ENCODE measurements around the gene TNS3. TPM values are rescaled to one million over a fixed set of nuclear protein-coding genes. Genes with fewer than 3 reads are reported as not detected.

Gene TNS3
- total RNA-seq, 1 experiment from 2014 or later = 9.5 TPM

DNA sequence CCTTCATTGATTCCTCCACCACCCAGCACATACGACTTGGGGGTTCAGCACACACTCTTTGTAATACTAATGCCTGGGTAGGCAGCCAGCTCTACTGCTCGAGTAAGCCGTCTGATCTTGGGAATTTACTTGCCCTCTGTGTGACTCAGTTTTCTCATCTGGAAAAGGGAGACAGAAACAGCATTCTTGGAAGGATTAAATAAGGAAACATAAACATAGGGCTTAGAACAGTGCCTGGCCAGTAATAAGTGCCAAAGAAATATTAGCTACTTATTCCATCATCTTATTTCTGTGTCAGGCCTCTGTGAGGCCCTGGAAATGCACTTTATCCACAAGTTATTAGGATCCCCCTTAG, 130.1 kb downstream of the TNS3 start:
- Histone ChIP-seq H4K8ac (replicated peaks; ENCODE audit: insufficient read length, low read depth, low read length) (no peak overlapping the region), H3K4me2 (ENCODE audit: insufficient read depth, insufficient read length, low read length) (no peak overlapping the region), H2BK15ac (ENCODE audit: low read depth, low read length) (no peak overlapping the region), H2AFZ (ENCODE audit: low read length) (no peak overlapping the region), H2BK20ac (ENCODE audit: low read depth, low read length, poor library complexity, severe bottlenecking) (no peak overlapping the region), H3K79me1 (ENCODE audit: insufficient read depth, low read depth, low read length, poor library complexity, severe bottlenecking) (no peaks in the 10 kb centered on the region), H3K4ac (ENCODE audit: low read depth, low read length) (no peak overlapping the region), H2BK12ac (ENCODE audit: insufficient read length, low read depth, low read length) (no peak overlapping the region), H3K79me2 (ENCODE audit: insufficient read depth, low read length) (no peaks in the 10 kb centered on the region), H3K4me1 (ENCODE audit: insufficient read depth, low read length) (no peaks in the 10 kb centered on the region), H2AK5ac (ENCODE audit: insufficient read length, low read length) (no peak overlapping the region), H2BK5ac (ENCODE audit: insufficient read length, low read length) (no peak overlapping the region), H3K18ac (ENCODE audit: insufficient read length, low read depth, low read length) (no peak overlapping the region), H4K5ac (ENCODE audit: insufficient read length, low read depth, low read length) (no peak overlapping the region), H3T11ph (ENCODE audit: low read length) (no peak overlapping the region), H3K23me2 (ENCODE audit: insufficient read length, low read depth, low read length, poor library complexity, severe bottlenecking) (no peaks in the 10 kb centered on the region), H4K91ac (ENCODE audit: insufficient read length, low read depth, low read length) (no peak overlapping the region), H3K56ac (ENCODE audit: insufficient read length, low read depth, low read length) (no peak overlapping the region), H3K9ac (ENCODE audit: extremely low read depth, insufficient read length, low read length) (no peak overlapping the region), H4K20me1 (ENCODE audit: control insufficient read depth, insufficient read depth, insufficient read length) (no peaks in the 10 kb centered on the region), H3K23ac (ENCODE audit: insufficient read length, low read depth, low read length) (no peak overlapping the region), H3K14ac (ENCODE audit: insufficient read depth, low read length) (no peak overlapping the region), H2BK120ac (ENCODE audit: low read depth, low read length, poor library complexity, severe bottlenecking) (no peak overlapping the region), H3K9me3 (ENCODE audit: control insufficient read depth, low read depth, low read length) (no peaks in the 10 kb centered on the region), H3K27me3 (ENCODE audit: insufficient read depth, low read length) (no peaks in the 10 kb centered on the region), H3K27ac (ENCODE audit: insufficient read length, low read depth, low read length) (no peak overlapping the region)
- H3K27ac Mint-ChIP-seq = no peak overlapping the region
- H3K9me3 Mint-ChIP-seq = no peaks in the 10 kb centered on the region
- H3K36me3 Mint-ChIP-seq (ENCODE audit: insufficient read depth in 1 of 3, low read depth in 3 of 3) = no peaks in the 10 kb centered on the region
- H3K4me1 Mint-ChIP-seq = peaks cover 14 to 44% of the 10 kb centered on the region in 2 experiments
- peaks cover 8% of the 10 kb centered on the region for H3K27me3 Mint-ChIP-seq (ENCODE audit: low read depth)
- H3K4me3 Mint-ChIP-seq = no peak overlapping the region
- WGBS (ENCODE audit: extremely low coverage, insufficient read length, low lambda C conversion rate) = no CpG with 5 or more reads among the region's 3 CpGs
- DNase-seq = no peak
- TF ChIP-seq CTCF (conservative IDR thresholded peaks at IDR 0.05) = no peak
